ENCODE measurements around the gene SLC16A2.

DNA sequence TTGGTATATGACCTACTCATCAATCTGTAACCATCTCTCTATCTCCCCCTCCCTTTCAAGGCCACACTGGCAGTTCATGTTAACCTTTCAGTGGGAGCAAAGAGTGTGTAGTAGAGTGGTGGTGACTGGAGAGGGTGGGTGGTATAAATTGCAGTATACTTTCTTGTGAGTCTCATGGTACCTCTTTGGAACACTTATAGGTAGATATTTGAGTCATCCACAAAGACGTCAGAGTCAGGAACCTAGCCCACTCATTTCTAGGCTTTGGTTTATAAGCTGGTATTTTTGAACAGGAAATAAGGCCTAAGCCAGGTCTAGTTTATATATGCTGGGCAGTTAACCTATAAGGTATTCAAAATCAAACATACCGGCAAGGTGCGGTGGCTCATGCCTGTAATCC, 156.8 kb downstream of the SLC16A2 start:
- TF ChIP-seq, protein P1, sequence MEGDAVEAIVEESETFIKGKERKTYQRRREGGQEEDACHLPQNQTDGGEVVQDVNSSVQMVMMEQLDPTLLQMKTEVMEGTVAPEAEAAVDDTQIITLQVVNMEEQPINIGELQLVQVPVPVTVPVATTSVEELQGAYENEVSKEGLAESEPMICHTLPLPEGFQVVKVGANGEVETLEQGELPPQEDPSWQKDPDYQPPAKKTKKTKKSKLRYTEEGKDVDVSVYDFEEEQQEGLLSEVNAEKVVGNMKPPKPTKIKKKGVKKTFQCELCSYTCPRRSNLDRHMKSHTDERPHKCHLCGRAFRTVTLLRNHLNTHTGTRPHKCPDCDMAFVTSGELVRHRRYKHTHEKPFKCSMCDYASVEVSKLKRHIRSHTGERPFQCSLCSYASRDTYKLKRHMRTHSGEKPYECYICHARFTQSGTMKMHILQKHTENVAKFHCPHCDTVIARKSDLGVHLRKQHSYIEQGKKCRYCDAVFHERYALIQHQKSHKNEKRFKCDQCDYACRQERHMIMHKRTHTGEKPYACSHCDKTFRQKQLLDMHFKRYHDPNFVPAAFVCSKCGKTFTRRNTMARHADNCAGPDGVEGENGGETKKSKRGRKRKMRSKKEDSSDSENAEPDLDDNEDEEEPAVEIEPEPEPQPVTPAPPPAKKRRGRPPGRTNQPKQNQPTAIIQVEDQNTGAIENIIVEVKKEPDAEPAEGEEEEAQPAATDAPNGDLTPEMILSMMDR (tag by site-specific recombination; IDR thresholded peaks at IDR 0.05): no peak
- TF ChIP-seq ZBTB1 (tag by site-specific recombination; IDR thresholded peaks at IDR 0.05) (no peak), ZNF501 (tag by site-specific recombination; IDR thresholded peaks at IDR 0.05) (no peak), MYNN (tag by site-specific recombination; IDR thresholded peaks at IDR 0.05; ENCODE audit: borderline replicate concordance) (no peak), ZNF146 (tag by site-specific recombination; IDR thresholded peaks at IDR 0.05) (no peak), ZNF624 (tag by site-specific recombination; IDR thresholded peaks at IDR 0.05) (no peak), MZF1 (tag by site-specific recombination; IDR thresholded peaks at IDR 0.05; ENCODE audit: borderline replicate concordance) (no peak), KLF9 (tag by site-specific recombination; IDR thresholded peaks at IDR 0.05; ENCODE audit: low read depth) (no peak), ZFP37 (tag by site-specific recombination; IDR thresholded peaks at IDR 0.05) (no peak)
- TF ChIP-seq, protein P2, sequence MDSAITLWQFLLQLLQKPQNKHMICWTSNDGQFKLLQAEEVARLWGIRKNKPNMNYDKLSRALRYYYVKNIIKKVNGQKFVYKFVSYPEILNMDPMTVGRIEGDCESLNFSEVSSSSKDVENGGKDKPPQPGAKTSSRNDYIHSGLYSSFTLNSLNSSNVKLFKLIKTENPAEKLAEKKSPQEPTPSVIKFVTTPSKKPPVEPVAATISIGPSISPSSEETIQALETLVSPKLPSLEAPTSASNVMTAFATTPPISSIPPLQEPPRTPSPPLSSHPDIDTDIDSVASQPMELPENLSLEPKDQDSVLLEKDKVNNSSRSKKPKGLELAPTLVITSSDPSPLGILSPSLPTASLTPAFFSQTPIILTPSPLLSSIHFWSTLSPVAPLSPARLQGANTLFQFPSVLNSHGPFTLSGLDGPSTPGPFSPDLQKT (IDR thresholded peaks at IDR 0.05; ENCODE audit: borderline replicate concordance, low read depth, low read length): no peak
- TF ChIP-seq, protein P3, sequence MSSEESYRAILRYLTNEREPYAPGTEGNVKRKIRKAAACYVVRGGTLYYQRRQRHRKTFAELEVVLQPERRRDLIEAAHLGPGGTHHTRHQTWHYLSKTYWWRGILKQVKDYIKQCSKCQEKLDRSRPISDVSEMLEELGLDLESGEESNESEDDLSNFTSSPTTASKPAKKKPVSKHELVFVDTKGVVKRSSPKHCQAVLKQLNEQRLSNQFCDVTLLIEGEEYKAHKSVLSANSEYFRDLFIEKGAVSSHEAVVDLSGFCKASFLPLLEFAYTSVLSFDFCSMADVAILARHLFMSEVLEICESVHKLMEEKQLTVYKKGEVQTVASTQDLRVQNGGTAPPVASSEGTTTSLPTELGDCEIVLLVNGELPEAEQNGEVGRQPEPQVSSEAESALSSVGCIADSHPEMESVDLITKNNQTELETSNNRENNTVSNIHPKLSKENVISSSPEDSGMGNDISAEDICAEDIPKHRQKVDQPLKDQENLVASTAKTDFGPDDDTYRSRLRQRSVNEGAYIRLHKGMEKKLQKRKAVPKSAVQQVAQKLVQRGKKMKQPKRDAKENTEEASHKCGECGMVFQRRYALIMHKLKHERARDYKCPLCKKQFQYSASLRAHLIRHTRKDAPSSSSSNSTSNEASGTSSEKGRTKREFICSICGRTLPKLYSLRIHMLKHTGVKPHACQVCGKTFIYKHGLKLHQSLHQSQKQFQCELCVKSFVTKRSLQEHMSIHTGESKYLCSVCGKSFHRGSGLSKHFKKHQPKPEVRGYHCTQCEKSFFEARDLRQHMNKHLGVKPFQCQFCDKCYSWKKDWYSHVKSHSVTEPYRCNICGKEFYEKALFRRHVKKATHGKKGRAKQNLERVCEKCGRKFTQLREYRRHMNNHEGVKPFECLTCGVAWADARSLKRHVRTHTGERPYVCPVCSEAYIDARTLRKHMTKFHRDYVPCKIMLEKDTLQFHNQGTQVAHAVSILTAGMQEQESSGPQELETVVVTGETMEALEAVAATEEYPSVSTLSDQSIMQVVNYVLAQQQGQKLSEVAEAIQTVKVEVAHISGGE (tag by site-specific recombination; conservative IDR thresholded peaks at IDR 0.05; ENCODE audit: low read depth): no peak
- TF ChIP-seq, protein P4, sequence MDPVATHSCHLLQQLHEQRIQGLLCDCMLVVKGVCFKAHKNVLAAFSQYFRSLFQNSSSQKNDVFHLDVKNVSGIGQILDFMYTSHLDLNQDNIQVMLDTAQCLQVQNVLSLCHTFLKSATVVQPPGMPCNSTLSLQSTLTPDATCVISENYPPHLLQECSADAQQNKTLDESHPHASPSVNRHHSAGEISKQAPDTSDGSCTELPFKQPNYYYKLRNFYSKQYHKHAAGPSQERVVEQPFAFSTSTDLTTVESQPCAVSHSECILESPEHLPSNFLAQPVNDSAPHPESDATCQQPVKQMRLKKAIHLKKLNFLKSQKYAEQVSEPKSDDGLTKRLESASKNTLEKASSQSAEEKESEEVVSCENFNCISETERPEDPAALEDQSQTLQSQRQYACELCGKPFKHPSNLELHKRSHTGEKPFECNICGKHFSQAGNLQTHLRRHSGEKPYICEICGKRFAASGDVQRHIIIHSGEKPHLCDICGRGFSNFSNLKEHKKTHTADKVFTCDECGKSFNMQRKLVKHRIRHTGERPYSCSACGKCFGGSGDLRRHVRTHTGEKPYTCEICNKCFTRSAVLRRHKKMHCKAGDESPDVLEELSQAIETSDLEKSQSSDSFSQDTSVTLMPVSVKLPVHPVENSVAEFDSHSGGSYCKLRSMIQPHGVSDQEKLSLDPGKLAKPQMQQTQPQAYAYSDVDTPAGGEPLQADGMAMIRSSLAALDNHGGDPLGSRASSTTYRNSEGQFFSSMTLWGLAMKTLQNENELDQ (tag by site-specific recombination; IDR thresholded peaks at IDR 0.05; ENCODE audit: low read depth): no peak
- TF ChIP-seq, protein P5, sequence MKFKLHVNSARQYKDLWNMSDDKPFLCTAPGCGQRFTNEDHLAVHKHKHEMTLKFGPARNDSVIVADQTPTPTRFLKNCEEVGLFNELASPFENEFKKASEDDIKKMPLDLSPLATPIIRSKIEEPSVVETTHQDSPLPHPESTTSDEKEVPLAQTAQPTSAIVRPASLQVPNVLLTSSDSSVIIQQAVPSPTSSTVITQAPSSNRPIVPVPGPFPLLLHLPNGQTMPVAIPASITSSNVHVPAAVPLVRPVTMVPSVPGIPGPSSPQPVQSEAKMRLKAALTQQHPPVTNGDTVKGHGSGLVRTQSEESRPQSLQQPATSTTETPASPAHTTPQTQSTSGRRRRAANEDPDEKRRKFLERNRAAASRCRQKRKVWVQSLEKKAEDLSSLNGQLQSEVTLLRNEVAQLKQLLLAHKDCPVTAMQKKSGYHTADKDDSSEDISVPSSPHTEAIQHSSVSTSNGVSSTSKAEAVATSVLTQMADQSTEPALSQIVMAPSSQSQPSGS (tag by site-specific recombination; IDR thresholded peaks at IDR 0.05; ENCODE audit: low read depth): no peak
- TF ChIP-seq, protein P6, sequence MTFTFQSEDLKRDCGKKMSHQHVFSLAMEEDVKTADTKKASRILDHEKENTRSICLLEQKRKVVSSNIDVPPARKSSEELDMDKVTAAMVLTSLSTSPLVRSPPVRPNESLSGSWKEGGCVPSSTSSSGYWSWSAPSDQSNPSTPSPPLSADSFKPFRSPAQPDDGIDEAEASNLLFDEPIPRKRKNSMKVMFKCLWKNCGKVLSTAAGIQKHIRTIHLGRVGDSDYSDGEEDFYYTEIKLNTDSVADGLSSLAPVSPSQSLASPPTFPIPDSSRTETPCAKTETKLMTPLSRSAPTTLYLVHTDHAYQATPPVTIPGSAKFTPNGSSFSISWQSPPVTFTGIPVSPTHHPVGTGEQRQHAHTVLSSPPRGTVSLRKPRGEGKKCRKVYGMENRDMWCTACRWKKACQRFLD (tag by site-specific recombination; IDR thresholded peaks at IDR 0.05): no peak

Data from HEK293 (cell line).